ENCODE measurements around the gene ARHGAP10.

GRCh38 chr4:148051403-148051802 lies 319.5 kb downstream of the ARHGAP10 start:
- TF ChIP-seq CTCF (IDR thresholded peaks at IDR 0.05), result no peak
- no peak for TF ChIP-seq TCF7L2 (IDR thresholded peaks at IDR 0.05; ENCODE audit: low read depth, low read length)

Measured in Panc1 (cell line).